Lower leg skin (tissue), 3 donors: ENCODE data around the gene ERN1.

Experiments
- POLR2A ChIP-seq, 2 donors: fragments of 450-650 bp; IDR thresholded peaks; one replicate each; pipeline ENCODE4 v1.6.1; 2016 to 2017; ENCODE audit warnings: antibody characterized with exemption in 2 of 2, mild to moderate bottlenecking in 1 of 2, moderate library complexity in 1 of 2
- TF ChIP-seq, protein P1 (sequence below), 3 donors: fragments of 450-650 bp; IDR thresholded peaks; one replicate each; pipeline ENCODE4 v1.5.1; 2016; ENCODE audit warnings: antibody characterized with exemption in 3 of 3, mild to moderate bottlenecking in 3 of 3, moderate library complexity in 2 of 3

DNA sequence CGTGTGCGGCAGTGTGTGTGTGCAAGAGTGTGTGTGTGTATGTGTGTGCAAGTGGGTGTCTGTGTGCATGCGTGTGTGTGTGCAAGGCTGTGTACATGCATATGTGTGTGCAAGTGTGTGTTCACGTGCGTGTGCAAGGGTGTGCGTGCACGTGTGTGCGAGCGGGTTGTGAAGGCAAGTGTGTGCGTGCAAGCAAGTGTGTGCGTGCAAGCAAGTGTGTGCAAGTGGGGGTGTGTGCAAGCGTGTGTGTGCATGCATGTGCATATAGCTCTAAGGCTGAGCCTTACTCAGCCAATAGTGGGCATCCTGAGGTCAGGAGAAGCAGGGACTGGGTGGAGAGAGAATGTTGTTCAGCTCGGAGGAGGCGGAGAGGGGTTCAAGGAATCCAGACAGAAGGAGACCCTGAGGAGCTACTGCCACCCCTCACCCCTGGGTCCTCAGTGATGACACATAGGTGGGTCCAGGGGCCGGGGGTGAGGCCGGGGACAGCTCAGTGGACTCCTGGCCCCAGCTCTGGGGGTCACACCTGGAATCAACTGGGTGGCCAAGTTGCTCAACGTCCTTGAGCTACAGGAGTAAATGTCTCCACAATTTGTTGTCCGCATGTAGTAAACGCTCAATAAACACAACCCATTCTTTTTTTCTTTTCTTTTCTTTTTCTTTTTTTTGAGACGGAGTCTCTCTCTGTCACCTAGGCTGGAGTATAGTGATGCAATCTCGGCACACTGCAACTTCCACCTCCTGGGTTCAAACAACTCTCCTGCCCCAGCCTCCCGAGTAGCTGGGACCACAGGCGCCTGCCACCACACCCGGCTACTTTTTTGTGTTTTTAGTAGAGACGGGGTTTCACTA is 130.0 kb downstream of the ERN1 start:
- TF ChIP-seq, protein P1, sequence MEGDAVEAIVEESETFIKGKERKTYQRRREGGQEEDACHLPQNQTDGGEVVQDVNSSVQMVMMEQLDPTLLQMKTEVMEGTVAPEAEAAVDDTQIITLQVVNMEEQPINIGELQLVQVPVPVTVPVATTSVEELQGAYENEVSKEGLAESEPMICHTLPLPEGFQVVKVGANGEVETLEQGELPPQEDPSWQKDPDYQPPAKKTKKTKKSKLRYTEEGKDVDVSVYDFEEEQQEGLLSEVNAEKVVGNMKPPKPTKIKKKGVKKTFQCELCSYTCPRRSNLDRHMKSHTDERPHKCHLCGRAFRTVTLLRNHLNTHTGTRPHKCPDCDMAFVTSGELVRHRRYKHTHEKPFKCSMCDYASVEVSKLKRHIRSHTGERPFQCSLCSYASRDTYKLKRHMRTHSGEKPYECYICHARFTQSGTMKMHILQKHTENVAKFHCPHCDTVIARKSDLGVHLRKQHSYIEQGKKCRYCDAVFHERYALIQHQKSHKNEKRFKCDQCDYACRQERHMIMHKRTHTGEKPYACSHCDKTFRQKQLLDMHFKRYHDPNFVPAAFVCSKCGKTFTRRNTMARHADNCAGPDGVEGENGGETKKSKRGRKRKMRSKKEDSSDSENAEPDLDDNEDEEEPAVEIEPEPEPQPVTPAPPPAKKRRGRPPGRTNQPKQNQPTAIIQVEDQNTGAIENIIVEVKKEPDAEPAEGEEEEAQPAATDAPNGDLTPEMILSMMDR (IDR thresholded peaks at IDR 0.05), result peak in 1 of 3 donors; percentile 17
- no peak for TF ChIP-seq POLR2A (IDR thresholded peaks at IDR 0.05)
